ENCODE results near the gene RCAN2.

The RCAN2 gene

DNA sequence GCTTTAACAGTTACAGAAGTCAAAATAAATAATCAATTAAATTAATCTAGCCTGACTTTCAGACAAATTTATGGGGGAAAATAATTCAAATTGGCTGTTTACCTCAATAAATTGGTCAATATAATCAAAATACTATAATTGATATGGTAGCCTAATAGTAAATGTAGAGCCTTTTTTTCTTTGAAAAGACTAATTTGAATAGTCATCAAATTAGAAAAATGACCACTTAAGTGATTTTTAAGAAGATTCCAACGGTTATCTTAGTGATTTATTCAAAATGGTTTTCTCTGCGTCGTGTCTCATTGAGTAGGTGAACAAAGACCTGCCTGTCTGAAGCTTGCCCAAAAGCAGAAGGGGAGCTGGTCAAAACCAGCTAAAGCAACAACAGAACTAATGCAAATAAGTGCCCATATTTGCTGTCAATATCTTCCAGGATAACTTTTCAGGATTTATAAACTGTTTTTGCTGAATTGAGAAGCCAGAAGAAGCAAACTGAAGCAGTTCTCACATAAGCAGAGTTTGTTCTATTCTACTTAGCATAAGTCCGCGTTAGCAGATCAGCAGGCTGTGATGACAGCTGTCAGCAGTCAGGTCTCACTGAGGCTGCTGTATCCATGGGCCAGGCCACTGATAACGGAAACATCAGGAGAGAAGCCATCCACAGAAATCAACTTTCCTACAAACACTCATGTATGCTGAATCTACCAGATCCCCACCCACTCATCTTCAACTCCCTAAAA lies 7.0 kb downstream of the RCAN2 start:
- H3K9ac ChIP-seq (ENCODE audit: low read length): no peak overlapping the region

DNA sequence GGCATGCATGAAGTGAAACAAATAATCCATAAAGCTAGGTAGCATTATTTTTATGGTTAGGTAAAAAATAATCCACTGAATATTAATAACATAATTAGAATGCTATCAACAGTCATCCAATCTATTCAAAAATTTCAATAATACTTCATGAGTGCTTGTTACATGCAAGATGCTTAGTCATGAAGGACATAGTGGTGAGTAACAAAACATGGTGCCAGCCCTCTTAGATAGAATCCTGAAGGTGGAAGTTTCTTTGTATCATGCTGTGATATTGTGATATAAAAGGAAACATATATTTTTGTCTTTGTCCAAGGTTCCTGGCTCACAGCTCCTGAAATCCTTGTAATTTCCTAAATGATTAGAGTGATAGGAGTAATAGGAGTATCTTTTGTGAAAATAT lies 14.9 kb downstream of the RCAN2 start:
- Histone ChIP-seq H3K4me3 (ENCODE audit: low read length) (no peak overlapping the region), H3K27me3 (ENCODE audit: control insufficient read depth, insufficient read depth, low read length) (no peaks in the 10 kb centered on the region), H3K4me1 (ENCODE audit: control insufficient read depth, insufficient read depth, low read length) (no peaks in the 10 kb centered on the region), H3K36me3 (ENCODE audit: control insufficient read depth, insufficient read depth, low read length) (no peaks in the 10 kb centered on the region), H3K27ac (ENCODE audit: low read depth, low read length) (no peak overlapping the region), H3K9ac (ENCODE audit: low read length) (no peak overlapping the region)

More for the DNA sequence above, 7.0 kb downstream of the RCAN2 start:
- Histone ChIP-seq H3K27me3 (ENCODE audit: control insufficient read depth, insufficient read depth, low read length) (peaks cover 3% of the 10 kb centered on the region), H3K4me1 (ENCODE audit: control insufficient read depth, insufficient read depth, low read length) (no peaks in the 10 kb centered on the region), H3K27ac (ENCODE audit: low read depth, low read length) (no peak overlapping the region), H3K36me3 (ENCODE audit: control insufficient read depth, insufficient read depth, low read length) (no peaks in the 10 kb centered on the region), H3K4me3 (ENCODE audit: low read length) (no peak overlapping the region)

GRCh38 chr6:46473881-46474280 lies 17.4 kb downstream of the RCAN2 start:
- H3K4me3 ChIP-seq (ENCODE audit: low read length): no peak overlapping the region
- no peak overlapping the region for H3K27ac ChIP-seq (ENCODE audit: low read depth, low read length)
- no peaks in the 10 kb centered on the region for H3K4me1 ChIP-seq (ENCODE audit: control insufficient read depth, insufficient read depth, low read length)
- H3K36me3 ChIP-seq (ENCODE audit: control insufficient read depth, insufficient read depth, low read length): no peaks in the 10 kb centered on the region
- no peak overlapping the region for H3K9ac ChIP-seq (ENCODE audit: low read length)
- H3K27me3 ChIP-seq (ENCODE audit: control insufficient read depth, insufficient read depth, low read length): no peaks in the 10 kb centered on the region

GRCh38 chr6:46472243-46472642 lies 19.0 kb downstream of the RCAN2 start:
- H3K9ac ChIP-seq (ENCODE audit: low read length): no peak overlapping the region
- H3K36me3 ChIP-seq (ENCODE audit: control insufficient read depth, insufficient read depth, low read length): no peaks in the 10 kb centered on the region
- H3K27ac ChIP-seq (ENCODE audit: low read depth, low read length): no peak overlapping the region
- no peak overlapping the region for H3K4me3 ChIP-seq (ENCODE audit: low read length)
- no peaks in the 10 kb centered on the region for H3K27me3 ChIP-seq (ENCODE audit: control insufficient read depth, insufficient read depth, low read length)
- H3K4me1 ChIP-seq (ENCODE audit: control insufficient read depth, insufficient read depth, low read length): no peaks in the 10 kb centered on the region

- Histone ChIP-seq H3K9ac (ENCODE audit: low read length) (no peak overlapping the region), H3K27ac (ENCODE audit: low read depth, low read length) (no peak overlapping the region), H3K4me1 (ENCODE audit: control insufficient read depth, insufficient read depth, low read length) (no peaks in the 10 kb centered on the region), H3K4me3 (ENCODE audit: low read length) (no peak overlapping the region), H3K36me3 (ENCODE audit: control insufficient read depth, insufficient read depth, low read length) (no peaks in the 10 kb centered on the region), H3K27me3 (ENCODE audit: control insufficient read depth, insufficient read depth, low read length) (no peaks in the 10 kb centered on the region)
These were observed 22.2 kb downstream of the RCAN2 start for GRCh38 chr6:46469021-46469420.

DNA sequence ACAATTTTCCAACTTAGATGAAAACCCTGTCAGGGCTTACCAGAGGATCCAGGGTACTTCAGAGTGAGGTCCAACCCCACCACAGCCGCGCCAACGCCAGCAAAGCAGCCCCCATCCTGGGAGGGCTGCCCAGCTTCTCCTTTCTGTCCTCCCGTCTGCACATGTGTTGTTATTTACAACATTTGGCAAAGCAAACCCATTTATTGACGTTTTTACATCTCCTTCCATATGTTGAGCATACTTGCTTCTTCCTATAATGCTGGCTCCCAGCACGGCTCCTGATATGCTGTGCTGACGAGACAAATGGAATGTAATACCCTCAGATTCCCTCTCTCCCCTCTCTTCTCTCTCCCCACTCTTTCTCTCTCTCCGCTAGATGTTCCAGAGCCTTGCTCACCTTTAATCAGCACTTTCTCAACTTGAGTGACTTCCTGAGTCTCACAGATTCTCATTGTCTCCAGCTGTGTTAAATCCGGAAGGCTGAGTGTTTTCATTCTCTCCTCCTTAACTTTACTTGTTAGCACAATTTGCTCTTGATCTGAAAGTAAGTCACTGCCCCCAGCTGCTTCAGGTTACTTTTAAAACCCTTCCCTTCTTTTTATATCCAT lies 22.7 kb downstream of the RCAN2 start:
- Histone ChIP-seq H3K27ac (ENCODE audit: low read depth, low read length) (no peak overlapping the region), H3K9ac (ENCODE audit: low read length) (no peak overlapping the region)

DNA sequence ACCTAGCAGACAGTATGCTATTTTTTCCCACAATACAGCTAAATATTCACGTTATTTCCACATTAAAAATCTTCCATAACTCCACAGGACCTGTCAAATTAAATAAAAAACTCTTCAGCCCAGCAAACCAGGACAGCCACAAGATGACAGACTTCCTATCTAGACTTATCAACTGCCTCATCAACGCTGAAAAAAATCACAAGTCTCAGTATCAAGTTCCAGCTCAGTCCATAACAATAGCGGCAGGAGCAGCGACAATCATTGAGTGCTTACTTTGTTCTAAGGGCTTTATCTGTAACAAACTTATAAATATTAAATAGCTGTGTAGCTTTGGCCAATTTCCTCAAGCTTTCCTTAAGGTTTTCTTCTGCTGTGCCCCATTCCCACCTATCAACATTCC lies 24.7 kb downstream of the RCAN2 start:
- Histone ChIP-seq H3K27ac (ENCODE audit: low read depth, low read length) (no peak overlapping the region), H3K27me3 (ENCODE audit: control insufficient read depth, insufficient read depth, low read length) (no peaks in the 10 kb centered on the region), H3K9ac (ENCODE audit: low read length) (no peak overlapping the region), H3K36me3 (ENCODE audit: control insufficient read depth, insufficient read depth, low read length) (no peaks in the 10 kb centered on the region), H3K4me3 (ENCODE audit: low read length) (no peak overlapping the region), H3K4me1 (ENCODE audit: control insufficient read depth, insufficient read depth, low read length) (no peaks in the 10 kb centered on the region)

More for the DNA sequence above, 22.7 kb downstream of the RCAN2 start:
- Histone ChIP-seq H3K36me3 (ENCODE audit: control insufficient read depth, insufficient read depth, low read length) (no peaks in the 10 kb centered on the region), H3K4me3 (ENCODE audit: low read length) (no peak overlapping the region), H3K4me1 (ENCODE audit: control insufficient read depth, insufficient read depth, low read length) (no peaks in the 10 kb centered on the region), H3K27me3 (ENCODE audit: control insufficient read depth, insufficient read depth, low read length) (no peaks in the 10 kb centered on the region)

DNA sequence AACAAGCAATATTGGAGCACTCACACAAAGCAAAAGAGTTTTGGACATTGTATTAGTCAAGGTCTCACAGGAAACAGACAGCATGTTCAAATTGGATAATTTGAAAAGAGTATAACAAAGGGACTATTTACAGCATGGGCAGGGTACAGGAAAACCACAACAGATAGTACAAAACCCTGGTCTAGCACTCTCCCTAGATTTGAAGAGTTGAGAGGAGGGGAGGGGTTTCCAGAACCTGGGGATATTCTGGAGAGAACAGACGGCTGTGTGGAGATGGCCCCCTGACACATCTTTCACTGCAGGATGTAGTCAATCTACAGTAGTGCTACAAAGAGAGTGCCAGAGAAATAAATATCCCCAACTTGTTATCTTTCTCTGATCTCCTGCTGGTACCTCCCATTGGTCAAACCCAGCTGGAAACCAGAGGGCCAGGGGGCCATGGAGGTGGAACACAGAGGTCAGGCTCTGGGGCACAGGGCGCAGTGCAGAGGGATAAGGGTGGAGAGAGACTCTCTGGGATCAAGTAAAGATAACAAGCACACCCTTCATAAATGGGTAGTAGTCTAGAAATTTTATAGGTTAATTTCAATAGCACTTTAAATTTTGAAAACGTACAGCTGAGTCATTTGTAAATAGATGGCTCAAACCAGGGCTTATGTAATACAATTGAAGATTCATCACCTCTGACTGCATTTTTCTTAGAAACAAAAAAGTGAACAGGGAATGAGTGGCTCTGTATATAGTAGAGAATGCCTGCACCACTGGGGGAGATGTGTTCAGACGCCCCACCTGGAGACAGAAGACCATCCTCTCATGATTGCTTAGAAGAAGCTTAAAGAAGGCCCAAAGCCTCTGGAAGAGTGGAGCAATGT lies 25.7 kb downstream of the RCAN2 start:
- no peaks in the 10 kb centered on the region for H3K4me1 ChIP-seq (ENCODE audit: control insufficient read depth, insufficient read depth, low read length)
- no peak overlapping the region for H3K9ac ChIP-seq (ENCODE audit: low read length)
- H3K36me3 ChIP-seq (ENCODE audit: control insufficient read depth, insufficient read depth, low read length): no peaks in the 10 kb centered on the region
- no peak overlapping the region for H3K4me3 ChIP-seq (ENCODE audit: low read length)
- H3K27ac ChIP-seq (ENCODE audit: low read depth, low read length): no peak overlapping the region
- no peaks in the 10 kb centered on the region for H3K27me3 ChIP-seq (ENCODE audit: control insufficient read depth, insufficient read depth, low read length)

DNA sequence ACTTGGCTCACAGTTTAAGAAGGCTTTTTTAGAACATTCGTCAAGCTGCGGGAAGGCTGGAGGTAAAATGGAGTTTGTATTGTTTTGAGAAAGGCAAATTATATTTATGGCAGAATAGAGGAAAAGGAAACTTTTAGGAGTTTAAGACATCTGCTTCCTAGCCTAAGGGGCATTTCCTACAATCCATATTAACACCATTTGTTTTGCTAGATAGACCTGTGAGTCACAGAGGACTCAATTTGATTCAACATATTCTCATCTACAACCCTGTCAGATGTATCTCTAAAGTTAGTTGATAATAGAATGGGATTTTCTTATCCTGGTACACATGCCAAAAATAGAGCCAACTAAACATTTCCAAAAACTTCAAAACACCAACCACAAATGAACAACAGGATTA lies 35.0 kb downstream of the RCAN2 start:
- Histone ChIP-seq H3K4me1 (ENCODE audit: control insufficient read depth, insufficient read depth, low read length) (peaks cover 4% of the 10 kb centered on the region), H3K9ac (ENCODE audit: low read length) (no peak overlapping the region), H3K27ac (ENCODE audit: low read depth, low read length) (no peak overlapping the region), H3K36me3 (ENCODE audit: control insufficient read depth, insufficient read depth, low read length) (no peaks in the 10 kb centered on the region), H3K4me3 (ENCODE audit: low read length) (no peak overlapping the region), H3K27me3 (ENCODE audit: control insufficient read depth, insufficient read depth, low read length) (no peaks in the 10 kb centered on the region)

- Histone ChIP-seq H3K4me1 (ENCODE audit: control insufficient read depth, insufficient read depth, low read length) (peaks cover 4% of the 10 kb centered on the region), H3K36me3 (ENCODE audit: control insufficient read depth, insufficient read depth, low read length) (no peaks in the 10 kb centered on the region), H3K27me3 (ENCODE audit: control insufficient read depth, insufficient read depth, low read length) (no peaks in the 10 kb centered on the region), H3K27ac (ENCODE audit: low read depth, low read length) (no peak overlapping the region), H3K4me3 (ENCODE audit: low read length) (no peak overlapping the region), H3K9ac (ENCODE audit: low read length) (no peak overlapping the region)
These were observed 36.6 kb downstream of the RCAN2 start for GRCh38 chr6:46454691-46455090.

GRCh38 chr6:46453741-46454316 lies 37.4 kb downstream of the RCAN2 start:
- no peak overlapping the region for H3K9ac ChIP-seq (ENCODE audit: low read length)
- H3K27me3 ChIP-seq (ENCODE audit: control insufficient read depth, insufficient read depth, low read length): no peaks in the 10 kb centered on the region
- no peak overlapping the region for H3K4me3 ChIP-seq (ENCODE audit: low read length)
- H3K4me1 ChIP-seq (ENCODE audit: control insufficient read depth, insufficient read depth, low read length): peaks cover 4% of the 10 kb centered on the region
- no peak overlapping the region for H3K27ac ChIP-seq (ENCODE audit: low read depth, low read length)
- H3K36me3 ChIP-seq (ENCODE audit: control insufficient read depth, insufficient read depth, low read length): no peaks in the 10 kb centered on the region

DNA sequence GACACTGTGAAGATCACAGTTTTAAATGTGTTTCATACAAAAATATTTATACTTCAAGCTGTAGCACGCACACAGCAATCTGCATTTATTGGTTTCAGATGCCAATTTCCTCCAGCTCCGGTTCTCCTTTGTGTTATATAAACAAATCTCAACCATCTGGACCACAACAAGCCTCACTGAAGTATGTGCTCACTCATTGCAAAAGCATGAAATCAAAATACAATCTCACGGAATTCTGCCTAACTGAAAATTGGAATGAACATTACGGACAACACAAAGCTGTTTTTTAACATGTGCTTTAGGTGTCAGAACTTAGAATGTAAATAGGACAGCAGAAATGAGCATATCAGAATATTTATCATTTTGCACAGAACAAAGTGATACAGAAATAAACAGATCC lies 38.0 kb downstream of the RCAN2 start:
- no peaks in the 10 kb centered on the region for H3K36me3 ChIP-seq (ENCODE audit: control insufficient read depth, insufficient read depth, low read length)
- peaks cover 4% of the 10 kb centered on the region for H3K4me1 ChIP-seq (ENCODE audit: control insufficient read depth, insufficient read depth, low read length)
- H3K27ac ChIP-seq (ENCODE audit: low read depth, low read length): no peak overlapping the region
- H3K9ac ChIP-seq (ENCODE audit: low read length): no peak overlapping the region
- H3K27me3 ChIP-seq (ENCODE audit: control insufficient read depth, insufficient read depth, low read length): no peaks in the 10 kb centered on the region
- no peak overlapping the region for H3K4me3 ChIP-seq (ENCODE audit: low read length)
